ENCODE measurements around the gene ZIC4. TPM values are rescaled to one million over a fixed set of nuclear protein-coding genes. Genes with fewer than 3 reads are reported as not detected.

Gene ZIC4
- total RNA-seq, 1 donor from 2014 or later, result 0.75 TPM

GRCh38 chr3:147356145-147356908, 50.0 kb downstream of the ZIC4 start:
- no peak for DNase-seq (ENCODE audit: low read depth)

GRCh38 chr3:147355753-147356090, 50.6 kb downstream of the ZIC4 start:
- no peak for DNase-seq (ENCODE audit: low read depth)

DNA sequence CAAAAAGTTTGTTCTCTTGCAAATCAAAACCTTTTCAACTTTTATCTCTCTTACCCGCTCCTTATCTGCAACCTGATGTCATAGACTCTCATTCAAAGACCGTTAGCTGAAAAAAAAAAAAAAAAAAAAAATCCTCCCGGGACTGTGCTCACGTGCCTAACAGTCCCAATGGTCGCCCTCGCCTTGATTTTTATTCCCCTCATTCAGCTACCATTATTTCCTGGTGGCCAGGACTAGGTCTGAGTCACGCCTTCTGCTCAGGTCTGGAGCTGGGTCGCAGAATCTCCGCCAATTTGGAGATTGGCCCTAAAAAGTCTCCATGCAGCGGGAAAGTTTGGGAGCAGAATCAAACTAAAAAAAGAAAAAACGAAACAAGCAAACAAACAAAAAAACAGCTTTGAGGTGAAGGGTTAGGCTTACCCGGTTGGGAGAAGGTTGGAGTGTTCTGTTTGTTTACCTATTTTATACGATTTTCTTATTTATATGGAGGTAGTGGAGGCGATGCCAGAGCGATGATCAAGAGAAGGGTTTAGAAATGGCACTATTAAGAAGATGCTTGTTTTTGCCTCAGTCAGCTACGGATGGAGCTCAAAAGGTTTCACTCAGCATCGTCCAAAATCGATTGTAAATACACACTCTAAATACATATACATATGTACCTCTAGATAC, 51.1 kb downstream of the ZIC4 start:
- no peak for DNase-seq (ENCODE audit: low read depth)

DNA sequence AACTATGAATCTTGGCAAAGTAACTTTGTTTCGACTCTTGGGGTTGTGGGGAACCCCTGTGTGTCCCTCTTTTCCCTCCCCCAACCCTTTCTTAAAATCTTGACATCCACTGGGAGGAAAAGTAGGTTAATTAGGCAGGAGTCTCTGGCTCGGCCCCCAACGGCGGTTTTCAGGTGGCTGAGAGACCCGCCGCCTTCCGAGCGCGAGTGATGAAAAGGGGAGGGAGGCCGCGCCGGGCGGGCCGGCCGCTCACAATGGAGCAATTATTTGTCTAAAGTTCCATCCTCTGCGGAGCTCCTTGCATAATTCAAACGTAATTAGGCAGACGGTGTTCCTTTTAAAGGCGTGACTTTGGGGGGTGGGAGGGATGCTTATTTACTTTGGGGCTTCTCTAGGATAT, 51.7 kb downstream of the ZIC4 start:
- no peak for DNase-seq (ENCODE audit: low read depth)

GRCh38 chr3:147351301-147351700, 55.0 kb downstream of the ZIC4 start:
- DNase-seq (ENCODE audit: low read depth), result no peak

GRCh38 chr3:147348976-147349375, 57.4 kb downstream of the ZIC4 start:
- no peak for DNase-seq (ENCODE audit: low read depth)

DNA sequence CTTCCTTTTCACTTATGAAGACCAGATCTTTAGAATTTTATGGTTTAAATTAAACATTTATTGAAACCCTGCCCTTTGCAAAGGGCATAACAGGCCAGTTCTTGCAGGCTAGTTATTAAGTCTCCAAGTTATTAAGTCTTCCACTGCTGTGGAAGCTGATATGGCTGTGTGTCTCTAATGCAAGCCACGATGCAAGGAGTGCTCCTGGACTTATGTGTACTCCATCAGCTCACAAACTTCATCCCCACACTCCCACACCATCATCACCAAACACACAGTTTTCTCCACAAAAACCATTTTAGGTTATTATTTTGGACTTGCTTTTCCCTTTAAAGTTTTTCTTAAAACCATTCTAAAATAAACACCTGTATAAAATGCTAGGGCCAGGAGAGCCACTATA, 62.4 kb downstream of the ZIC4 start:
- DNase-seq (ENCODE audit: low read depth), result no peak

DNA sequence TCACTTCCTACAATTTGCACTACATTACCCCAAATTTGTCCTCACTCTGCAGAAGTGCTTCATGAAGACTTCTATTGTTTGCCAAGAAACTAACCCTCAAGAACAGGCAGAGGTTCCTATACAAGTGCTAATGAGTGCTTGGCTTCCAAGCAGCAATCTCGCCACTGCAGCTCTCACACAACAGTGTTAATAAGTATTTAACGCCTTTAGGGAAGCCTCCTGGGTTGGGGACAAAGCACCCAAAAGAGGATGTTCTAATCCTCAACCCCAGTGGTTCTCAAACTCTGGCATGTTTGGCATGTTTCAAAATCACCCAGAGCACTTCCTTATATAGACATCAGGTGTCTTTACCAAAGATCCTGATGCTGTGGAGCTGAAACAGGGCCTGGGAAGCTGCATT, 64.6 kb downstream of the ZIC4 start:
- no peak for DNase-seq (ENCODE audit: low read depth)

DNA sequence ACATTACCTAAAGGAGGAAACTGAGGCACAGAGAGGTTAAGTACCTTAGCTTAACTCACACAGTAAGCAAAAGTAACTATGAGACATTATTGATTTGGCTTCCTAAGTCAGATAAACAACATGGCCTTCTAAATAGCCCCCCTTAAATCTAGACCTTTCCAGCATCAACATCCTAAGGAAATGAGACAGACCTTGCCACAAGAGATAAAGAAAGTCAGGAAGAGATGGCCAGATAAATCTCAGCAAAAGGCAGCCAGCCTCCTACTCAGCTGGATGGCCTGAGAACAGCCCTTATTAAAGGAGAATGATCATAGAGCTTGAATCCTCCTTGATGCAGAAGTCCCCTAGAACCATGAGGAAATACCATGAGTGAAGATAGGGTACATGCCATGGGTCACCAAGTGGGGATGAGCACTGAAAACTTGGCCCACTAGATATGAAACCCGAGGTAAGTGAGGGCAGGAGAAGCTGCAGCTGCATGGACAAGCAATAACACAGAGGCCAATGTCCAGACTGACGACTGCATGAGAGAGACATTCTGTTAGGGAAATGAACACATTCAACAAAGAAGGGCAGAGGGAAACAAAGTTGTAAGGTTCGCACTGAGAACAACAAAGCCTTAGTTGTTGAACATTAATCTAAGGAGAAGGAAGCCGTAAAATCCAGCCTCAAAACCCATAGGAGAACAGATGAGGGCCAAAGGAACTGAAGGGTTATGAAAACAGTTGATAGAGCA, 69.6 kb downstream of the ZIC4 start:
- DNase-seq (ENCODE audit: low read depth), result no peak

Other genes starting within 250 kb of the ZIC4 start
- gene ZIC1, start 2.8 kb upstream of the ZIC4 start, total RNA-seq, result 30.7 and 31.7 TPM in 2 replicates